SK-N-MC (cell line): ENCODE results near the gene KCNJ18.
"Not testable (repeated sequence)": the region's sequence is repeated elsewhere in the genome, so short reads cannot be mapped to it uniquely, and the experiment has no call there.

Experiments
- EZH2 ChIP-seq: fragments of 200-600 bp; sonication (generic); IDR thresholded peaks from one replicate; pipeline ENCODE4 v1.6.1; 2017; ENCODE audit warnings: antibody characterized with exemption
- FOXP2 ChIP-seq: optimal IDR thresholded peaks from 2 replicates; pipeline ENCODE3; 2011; ENCODE audit warnings: mild to moderate bottlenecking, moderate library complexity; ENCODE audit not compliant: insufficient read depth; ENCODE audit errors: extremely low read length, control extremely low read depth
- POLR2AphosphoS5 ChIP-seq: IDR thresholded peaks from 2 replicates; pipeline ENCODE4 v1.6.1; 2012; ENCODE audit warnings: mild to moderate bottlenecking, low read depth, low read length, borderline replicate concordance

DNA sequence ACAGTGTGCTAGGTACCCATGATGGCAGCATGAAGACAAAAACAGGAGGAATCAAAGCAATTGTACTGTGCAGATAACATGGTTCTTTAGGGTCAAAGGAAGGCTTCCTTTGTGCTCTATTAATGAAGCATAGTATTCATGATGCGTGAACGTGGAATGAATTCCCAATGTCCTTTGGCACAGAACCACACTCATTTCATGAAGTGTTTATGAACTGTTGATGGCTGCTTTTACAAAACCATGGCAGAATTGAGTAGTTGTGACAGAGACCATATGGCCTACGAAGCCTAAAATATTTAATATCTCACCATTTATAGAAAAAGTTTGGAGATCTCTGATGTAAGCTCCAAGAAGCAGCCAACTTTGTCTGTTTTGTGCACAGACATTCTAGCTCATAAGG, 22.4 kb downstream of the KCNJ18 start:
- TF ChIP-seq POLR2AphosphoS5, EZH2, FOXP2: not testable (repeated sequence)
